CD14-positive monocyte (primary cell): Measurements from ENCODE around the gene NKD2. TPM values are rescaled to one million over a fixed set of nuclear protein-coding genes. Genes with fewer than 3 reads are reported as not detected.

Source experiments
- DNase-seq, 3 donors: peaks; one replicate each; pipeline ENCODE4 v3.0.0-alpha.2; 2011 to 2022
- H2AFZ ChIP-seq: 2 replicates; pipeline ENCODE4 v1.6.0; 2012; ENCODE audit warnings: mild to moderate bottlenecking, low read depth, low read length, inconsistent platforms; ENCODE audit not compliant: insufficient read depth, poor library complexity, severe bottlenecking
- H3K27ac ChIP-seq, 2 donors: 1 replicate in 1 of 2; 2 replicates in 1 of 2; pipeline ENCODE4 v1.5.1; 2012 to 2013; ENCODE audit warnings: low read length in 2 of 2, control low read depth in 1 of 2, inconsistent platforms in 1 of 2, low read depth in 1 of 2, mild to moderate bottlenecking in 1 of 2
- H3K27me3 ChIP-seq, 2 donors: one replicate each; pipeline versions ENCODE4 v1.6.0 to v1.6.1; 2011 to 2013; ENCODE audit warnings: low read length in 2 of 2; ENCODE audit not compliant: control insufficient read depth in 2 of 2, insufficient read depth in 2 of 2
- H3K36me3 ChIP-seq, 2 donors: replicated peaks in 1 of 2; 1 replicate in 1 of 2; 2 replicates in 1 of 2; pipeline versions ENCODE4 v1.5.1 to v1.6.1; 2012 to 2013; ENCODE audit warnings: low read length in 2 of 2, control low read depth in 1 of 2, inconsistent platforms in 1 of 2, mild to moderate bottlenecking in 1 of 2; ENCODE audit not compliant: insufficient read depth in 2 of 2, control insufficient read depth in 1 of 2
- H3K4me1 ChIP-seq, 2 donors: 1 replicate in 1 of 2; 2 replicates in 1 of 2; pipeline versions ENCODE4 v1.5.1 to v1.6.1; 2012 to 2013; ENCODE audit warnings: low read length in 2 of 2, control low read depth in 1 of 2, inconsistent platforms in 1 of 2, mild to moderate bottlenecking in 1 of 2, moderate library complexity in 1 of 2; ENCODE audit not compliant: insufficient read depth in 2 of 2, control insufficient read depth in 1 of 2
- H3K4me2 ChIP-seq: replicated peaks from 2 replicates; pipeline ENCODE3; 2012; ENCODE audit warnings: low read length, moderate library complexity, mild to moderate bottlenecking; ENCODE audit not compliant: poor library complexity, severe bottlenecking; ENCODE audit errors: extremely low read depth
- H3K4me3 ChIP-seq, 3 experiments: fragments of 200-600 bp in 1 of 3; sonication (generic) in 1 of 3; replicated peaks in 1 of 3; 1 replicate in 2 of 3; 2 replicates in 1 of 3; pipeline ENCODE4 v1.5.1; 2011 to 2013; ENCODE audit warnings: low read length in 3 of 3, mild to moderate bottlenecking in 3 of 3, control low read depth in 2 of 3, low read depth in 2 of 3, inconsistent platforms in 1 of 3, moderate library complexity in 1 of 3
- H3K79me2 ChIP-seq: 2 replicates; pipeline ENCODE4 v1.6.0; 2012; ENCODE audit warnings: mild to moderate bottlenecking, control low read depth, inconsistent platforms, low read length, moderate library complexity; ENCODE audit not compliant: insufficient read depth
- H3K9ac ChIP-seq: 2 replicates; pipeline ENCODE4 v1.6.0; 2017; ENCODE audit warnings: low read length, mild to moderate bottlenecking; ENCODE audit not compliant: insufficient read depth, poor library complexity, severe bottlenecking
- H3K9me3 ChIP-seq, 2 donors: replicated peaks in 1 of 2; 1 replicate in 1 of 2; 2 replicates in 1 of 2; pipeline versions ENCODE4 v1.5.1 to v1.6.1; 2012 to 2013; ENCODE audit warnings: low read length in 2 of 2, control low read depth in 1 of 2; ENCODE audit not compliant: control insufficient read depth in 1 of 2, insufficient read depth in 1 of 2
- H4K20me1 ChIP-seq: 2 replicates; pipeline ENCODE4 v1.6.0; 2012; ENCODE audit warnings: mild to moderate bottlenecking, low read length, control low read depth, moderate library complexity; ENCODE audit not compliant: insufficient read depth
- H3K27ac Mint-ChIP-seq, 7 donors: one replicate each; pipeline ENCODE4 v1.8.0; 2020; ENCODE audit warnings: mild to moderate bottlenecking in 7 of 7, mixed read lengths in 7 of 7, moderate library complexity in 6 of 7, inconsistent platforms in 2 of 7
- H3K27me3 Mint-ChIP-seq, 3 donors: one replicate each; pipeline ENCODE4 v1.8.0; 2021 to 2022; ENCODE audit warnings: low read depth in 3 of 3, mild to moderate bottlenecking in 3 of 3, mixed read lengths in 3 of 3, moderate library complexity in 3 of 3, inconsistent platforms in 1 of 3
- H3K36me3 Mint-ChIP-seq, 2 donors: one replicate each; pipeline ENCODE4 v1.8.0; 2020; ENCODE audit warnings: mixed read lengths in 2 of 2, inconsistent platforms in 1 of 2, mild to moderate bottlenecking in 1 of 2
- H3K4me1 Mint-ChIP-seq: one replicate; pipeline ENCODE4 v1.8.0; 2020; ENCODE audit warnings: mild to moderate bottlenecking, mixed read lengths
- H3K4me3 Mint-ChIP-seq, 2 donors: one replicate each; pipeline ENCODE4 v1.8.0; 2020; ENCODE audit warnings: mild to moderate bottlenecking in 2 of 2, mixed read lengths in 2 of 2, moderate library complexity in 1 of 2
- H3K9me3 Mint-ChIP-seq, 7 donors: one replicate each; pipeline ENCODE4 v1.8.0; 2020 to 2022; ENCODE audit warnings: mixed read lengths in 7 of 7, mild to moderate bottlenecking in 6 of 7, moderate library complexity in 6 of 7, inconsistent platforms in 2 of 7
- CTCF ChIP-seq: fragments of 200-600 bp; IDR thresholded peaks from one replicate; pipeline ENCODE4 v1.8.0; 2022; ENCODE audit warnings: antibody characterized with exemption, mild to moderate bottlenecking
- WGBS: methylation state at CpG from one replicate; pipeline ENCODE4 v1.1.5; 2013; ENCODE audit warnings: missing lambda C conversion rate; ENCODE audit not compliant: insufficient coverage; 5-methylcytosine and 5-hydroxymethylcytosine counted together
- intact Hi-C, 2 donors: fragments of 100-400 bp; cut with micrococcal nuclease; formaldehyde crosslinking; loops; one replicate each; pipeline versions ENCODE4 v1.15.0 to v1.15.1; 2023
- polyA plus RNA-seq, 3 donors: library from polyadenylated mRNA; depleted of rRNA in 1 of 3; unstranded in 2 of 3; stranded (reverse) in 1 of 3; fragments of 300-500 nt in 2 of 3; fragments of >200 nt in 1 of 3; fragmentation: Illumina TruSeq in 2 of 3; gene quantifications; 1 replicate in 2 of 3; 2 replicates in 1 of 3; pipeline ENCODE4 v1.2.3, GENCODE V29; 2012 to 2021

NKD2 gene
- polyA plus RNA-seq, 3 donors = not detected

- H4K20me1 ChIP-seq = no peaks in the 10 kb centered on the region
- H3K9ac ChIP-seq = no peak overlapping the region
- H3K4me2 ChIP-seq = no peak overlapping the region
- H3K9me3 ChIP-seq = no peaks in the 10 kb centered on the region
- H3K4me1 ChIP-seq = no peaks in the 10 kb centered on the region
- no peak overlapping the region for H3K27ac ChIP-seq
- no peak overlapping the region for H3K4me3 Mint-ChIP-seq
- H3K27ac Mint-ChIP-seq = peak overlapping the region in 1 of 7 donors; percentile 60
- intact Hi-C loops = no loop called here
- H3K4me3 ChIP-seq = no peak overlapping the region
- H2AFZ ChIP-seq = no peak overlapping the region
- H3K79me2 ChIP-seq = no peaks in the 10 kb centered on the region
- WGBS = 92% methylated on average over 17 of the region's 19 CpGs
- H3K4me1 Mint-ChIP-seq = no peaks in the 10 kb centered on the region
- no peaks in the 10 kb centered on the region for H3K36me3 Mint-ChIP-seq
- peaks cover 33 to 51% (median 40%) of the 10 kb centered on the region in 3 donors for H3K27me3 Mint-ChIP-seq
- TF ChIP-seq CTCF = no peak
- H3K36me3 ChIP-seq = no peaks in the 10 kb centered on the region
- H3K27me3 ChIP-seq = peaks cover 0 to 36% of the 10 kb centered on the region in 2 donors
- peaks cover 0 to 11% (median 4%) of the 10 kb centered on the region in 7 donors for H3K9me3 Mint-ChIP-seq
- no peak for DNase-seq
Observed at GRCh38 chr5:1011741-1012312, 3.2 kb downstream of the NKD2 start.

- H3K27me3 Mint-ChIP-seq = peaks cover 27 to 45% (median 35%) of the 10 kb centered on the region in 3 donors
- Histone ChIP-seq H3K9me3 (no peaks in the 10 kb centered on the region), H3K27me3 (peaks cover 0 to 30% of the 10 kb centered on the region in 2 donors), H3K27ac (no peak overlapping the region), H3K79me2 (no peaks in the 10 kb centered on the region), H3K36me3 (no peaks in the 10 kb centered on the region), H2AFZ (no peak overlapping the region), H4K20me1 (no peaks in the 10 kb centered on the region), H3K4me1 (no peaks in the 10 kb centered on the region), H3K4me3 (no peak overlapping the region), H3K9ac (no peak overlapping the region), H3K4me2 (no peak overlapping the region)
- WGBS = 90% methylated on average over 10 of the region's 12 CpGs
- H3K36me3 Mint-ChIP-seq = no peaks in the 10 kb centered on the region
- intact Hi-C loops = no loop called here
- H3K9me3 Mint-ChIP-seq = peaks cover 0 to 9% (median 4%) of the 10 kb centered on the region in 7 donors
- no peak overlapping the region for H3K27ac Mint-ChIP-seq
- TF ChIP-seq CTCF = no peak
- no peak for DNase-seq
- H3K4me1 Mint-ChIP-seq = no peaks in the 10 kb centered on the region
- no peak overlapping the region for H3K4me3 Mint-ChIP-seq
Observed at GRCh38 chr5:1012313-1012841, 3.8 kb downstream of the NKD2 start.
